GM23338 (cell line): ENCODE data around the gene DDIT3. TPM values are rescaled to one million over a fixed set of nuclear protein-coding genes. Genes with fewer than 3 reads are reported as not detected.

Experiments
- ATAC-seq: fragments of 200-7000 bp; cut with Tn5 transposase; 3 replicates; pipeline ENCODE4 v1.9.1; 2020
- DNase-seq: peaks from one replicate; pipeline ENCODE4 v3.0.0-alpha.2; 2015; ENCODE audit warnings: low spot score
- H2AFZ ChIP-seq: fragments of 200-600 bp; sonication (generic); 2 replicates; pipeline ENCODE4 v1.8.0; 2016; ENCODE audit warnings: antibody characterized with exemption, mild to moderate bottlenecking, moderate library complexity
- H3F3A ChIP-seq: fragments of 200-600 bp; sonication (generic); replicated peaks from 2 replicates; pipeline ENCODE4 v1.8.0; 2017; ENCODE audit warnings: antibody characterized with exemption, mixed run types, low read depth
- H3K27ac ChIP-seq: fragments of 200-600 bp; sonication (generic); 2 replicates; pipeline ENCODE4 v1.6.1; 2016; ENCODE audit warnings: low read depth
- H3K27me3 ChIP-seq: fragments of 200-600 bp; sonication (generic); 2 replicates; pipeline ENCODE4 v1.8.0; 2016; ENCODE audit warnings: mild to moderate bottlenecking, mixed run types, moderate library complexity; ENCODE audit not compliant: insufficient read depth
- H3K36me3 ChIP-seq: fragments of 200-600 bp; sonication (generic); 2 replicates; pipeline ENCODE4 v1.8.0; 2016; ENCODE audit warnings: mild to moderate bottlenecking; ENCODE audit not compliant: insufficient read depth
- H3K4me1 ChIP-seq: fragments of 200-600 bp; sonication (generic); 2 replicates; pipeline ENCODE4 v1.8.0; 2016; ENCODE audit warnings: mild to moderate bottlenecking, moderate library complexity; ENCODE audit not compliant: insufficient read depth
- H3K4me2 ChIP-seq: fragments of 200-600 bp; sonication (generic); 2 replicates; pipeline ENCODE4 v1.7.1; 2017; ENCODE audit warnings: mixed run types
- H3K4me3 ChIP-seq: fragments of 200-600 bp; sonication (generic); 2 replicates; pipeline ENCODE4 v1.6.1; 2016; ENCODE audit warnings: mixed run types
- H3K79me2 ChIP-seq: fragments of 200-600 bp; sonication (generic); replicated peaks from 2 replicates; pipeline ENCODE4 v1.8.0; 2017; ENCODE audit warnings: mild to moderate bottlenecking; ENCODE audit not compliant: insufficient read depth
- H3K9me2 ChIP-seq: fragments of 200-600 bp; sonication (generic); 2 replicates; pipeline ENCODE4 v1.8.0; 2017; ENCODE audit not compliant: insufficient read depth
- H4K20me1 ChIP-seq: fragments of 200-600 bp; sonication (generic); replicated peaks from 2 replicates; pipeline ENCODE4 v1.8.0; 2017; ENCODE audit warnings: mild to moderate bottlenecking; ENCODE audit not compliant: insufficient read depth
- H3K27ac Mint-ChIP-seq: 2 replicates; pipeline ENCODE4 v1.8.0; 2020; ENCODE audit warnings: inconsistent platforms, mild to moderate bottlenecking, moderate library complexity, mixed read lengths
- H3K27me3 Mint-ChIP-seq: 3 replicates; pipeline ENCODE4 v1.8.0; 2022; ENCODE audit warnings: low read depth, mild to moderate bottlenecking, moderate library complexity, mixed read lengths, inconsistent platforms; ENCODE audit not compliant: insufficient read depth, poor library complexity
- H3K36me3 Mint-ChIP-seq: 3 replicates; pipeline ENCODE4 v1.8.0; 2021; ENCODE audit warnings: low read depth, mild to moderate bottlenecking, inconsistent platforms, moderate library complexity, mixed read lengths
- H3K4me1 Mint-ChIP-seq: 3 replicates; pipeline ENCODE4 v1.8.0; 2020; ENCODE audit warnings: mild to moderate bottlenecking, inconsistent platforms, mixed read lengths
- H3K4me3 Mint-ChIP-seq: 3 replicates; pipeline ENCODE4 v1.8.0; 2021; ENCODE audit warnings: moderate library complexity, mild to moderate bottlenecking, inconsistent platforms, mixed read lengths
- H3K9me3 Mint-ChIP-seq: 3 replicates; pipeline ENCODE4 v1.8.0; 2020; ENCODE audit warnings: moderate library complexity, mild to moderate bottlenecking, inconsistent platforms, mixed read lengths
- CREB1 ChIP-seq: fragments of 250-450 bp; sonication (Bioruptor Pico); IDR thresholded peaks from 2 replicates; pipeline ENCODE4 v1.5.0; 2020; ENCODE audit warnings: low read depth, mild to moderate bottlenecking, moderate library complexity
- EZH2 ChIP-seq: fragments of 200-600 bp; sonication (generic); IDR thresholded peaks from one replicate; pipeline ENCODE4 v1.8.0; 2017; ENCODE audit warnings: antibody characterized with exemption, mild to moderate bottlenecking, low read depth; ENCODE audit not compliant: unreplicated experiment
- EZH2phosphoT487 ChIP-seq: fragments of 200-600 bp; sonication (generic); IDR thresholded peaks from one replicate; pipeline ENCODE4 v1.8.1; 2018; ENCODE audit warnings: antibody characterized with exemption; ENCODE audit not compliant: unreplicated experiment
- JUNB ChIP-seq: IDR thresholded peaks from one replicate; pipeline ENCODE4 v1.6.1; 2016; ENCODE audit warnings: antibody characterized with exemption; ENCODE audit not compliant: unreplicated experiment
- STAT1 ChIP-seq: IDR thresholded peaks from one replicate; pipeline ENCODE4 v1.6.1; 2016; ENCODE audit warnings: antibody characterized with exemption; ENCODE audit not compliant: unreplicated experiment
- ZNF114 ChIP-seq: fragments of 250-450 bp; sonication (Bioruptor Pico); IDR thresholded peaks from 2 replicates; pipeline ENCODE4 v1.5.0; 2020; ENCODE audit warnings: mild to moderate bottlenecking, moderate library complexity
- ZNF331 ChIP-seq: fragments of 250-450 bp; sonication (Bioruptor Pico); IDR thresholded peaks from 2 replicates; pipeline ENCODE4 v1.5.0; 2020; ENCODE audit warnings: low read depth, mild to moderate bottlenecking, moderate library complexity
- polyA plus RNA-seq: library from polyadenylated mRNA; unstranded; fragments of >200 nt; fragmentation: Nextera tagmentation; extraction: Ambion mirVana; gene quantifications from 2 replicates; pipeline ENCODE4 v1.2.1, GENCODE V29; 2016
- total RNA-seq: library from RNA; depleted of rRNA; stranded (reverse); fragments of >200 nt; shearing (Covaris generic); gene quantifications from 2 replicates; pipeline ENCODE4 v1.2.3, GENCODE V29; 2014
- TF ChIP-seq, protein P1 (sequence below): IDR thresholded peaks from one replicate; pipeline ENCODE4 v1.6.1; 2018; ENCODE audit warnings: antibody characterized with exemption; ENCODE audit not compliant: unreplicated experiment
- TF ChIP-seq, protein P2 (sequence below), 2 experiments: fragments of 200-600 bp in 1 of 2; sonication (generic) in 1 of 2; conservative IDR thresholded peaks; 2 replicates each; pipeline versions ENCODE4 v1.5.1 to v1.6.1; 2016 to 2017; ENCODE audit warnings: antibody characterized with exemption in 2 of 2, low read depth in 2 of 2, mild to moderate bottlenecking in 2 of 2, moderate library complexity in 1 of 2
- TF ChIP-seq, protein P3 (sequence below): fragments of 250-450 bp; sonication (Bioruptor Pico); IDR thresholded peaks from 2 replicates; pipeline ENCODE4 v1.5.0; 2020; ENCODE audit warnings: mild to moderate bottlenecking, moderate library complexity

DDIT3 gene
- total and polyA plus RNA-seq, 2 experiments from 2014 or later: 3.9 to 12.5 TPM

DNA sequence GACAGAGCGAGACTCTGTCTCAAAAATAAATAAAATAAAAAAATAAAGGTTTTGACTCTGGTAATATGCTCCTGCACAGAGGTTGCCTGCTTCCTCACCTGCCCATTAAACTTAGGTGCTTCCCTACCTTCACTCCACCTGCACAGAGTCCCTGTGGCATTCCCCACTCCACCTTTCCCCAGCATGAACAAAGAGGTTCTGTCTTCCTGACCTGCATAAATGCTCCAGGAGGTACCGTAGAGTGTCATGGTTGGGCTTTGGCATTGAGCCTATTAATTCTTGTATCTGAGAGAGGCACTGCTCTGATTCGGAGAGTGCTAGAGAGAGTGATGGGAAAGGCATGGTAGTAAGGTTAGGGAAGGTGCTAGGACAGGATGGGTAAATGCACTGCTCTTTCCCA is 46.9 kb downstream of the DDIT3 start:
- peaks cover 8% of the 10 kb centered on the region; the same call in 2 of the 3 replicates for H3K36me3 Mint-ChIP-seq
- H3K4me2 ChIP-seq: no peak overlapping the region
- ATAC-seq (no peak), DNase-seq (no peak)
- H3F3A ChIP-seq: peaks cover 9% of the 10 kb centered on the region
- TF ChIP-seq EZH2: no peak
- no peak for TF ChIP-seq CREB1 (CRISPR knock-in tag)
- TF ChIP-seq, protein P1, sequence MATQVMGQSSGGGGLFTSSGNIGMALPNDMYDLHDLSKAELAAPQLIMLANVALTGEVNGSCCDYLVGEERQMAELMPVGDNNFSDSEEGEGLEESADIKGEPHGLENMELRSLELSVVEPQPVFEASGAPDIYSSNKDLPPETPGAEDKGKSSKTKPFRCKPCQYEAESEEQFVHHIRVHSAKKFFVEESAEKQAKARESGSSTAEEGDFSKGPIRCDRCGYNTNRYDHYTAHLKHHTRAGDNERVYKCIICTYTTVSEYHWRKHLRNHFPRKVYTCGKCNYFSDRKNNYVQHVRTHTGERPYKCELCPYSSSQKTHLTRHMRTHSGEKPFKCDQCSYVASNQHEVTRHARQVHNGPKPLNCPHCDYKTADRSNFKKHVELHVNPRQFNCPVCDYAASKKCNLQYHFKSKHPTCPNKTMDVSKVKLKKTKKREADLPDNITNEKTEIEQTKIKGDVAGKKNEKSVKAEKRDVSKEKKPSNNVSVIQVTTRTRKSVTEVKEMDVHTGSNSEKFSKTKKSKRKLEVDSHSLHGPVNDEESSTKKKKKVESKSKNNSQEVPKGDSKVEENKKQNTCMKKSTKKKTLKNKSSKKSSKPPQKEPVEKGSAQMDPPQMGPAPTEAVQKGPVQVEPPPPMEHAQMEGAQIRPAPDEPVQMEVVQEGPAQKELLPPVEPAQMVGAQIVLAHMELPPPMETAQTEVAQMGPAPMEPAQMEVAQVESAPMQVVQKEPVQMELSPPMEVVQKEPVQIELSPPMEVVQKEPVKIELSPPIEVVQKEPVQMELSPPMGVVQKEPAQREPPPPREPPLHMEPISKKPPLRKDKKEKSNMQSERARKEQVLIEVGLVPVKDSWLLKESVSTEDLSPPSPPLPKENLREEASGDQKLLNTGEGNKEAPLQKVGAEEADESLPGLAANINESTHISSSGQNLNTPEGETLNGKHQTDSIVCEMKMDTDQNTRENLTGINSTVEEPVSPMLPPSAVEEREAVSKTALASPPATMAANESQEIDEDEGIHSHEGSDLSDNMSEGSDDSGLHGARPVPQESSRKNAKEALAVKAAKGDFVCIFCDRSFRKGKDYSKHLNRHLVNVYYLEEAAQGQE: no peak
- TF ChIP-seq EZH2phosphoT487: no peak
- TF ChIP-seq JUNB: no peak
- TF ChIP-seq, protein P2, sequence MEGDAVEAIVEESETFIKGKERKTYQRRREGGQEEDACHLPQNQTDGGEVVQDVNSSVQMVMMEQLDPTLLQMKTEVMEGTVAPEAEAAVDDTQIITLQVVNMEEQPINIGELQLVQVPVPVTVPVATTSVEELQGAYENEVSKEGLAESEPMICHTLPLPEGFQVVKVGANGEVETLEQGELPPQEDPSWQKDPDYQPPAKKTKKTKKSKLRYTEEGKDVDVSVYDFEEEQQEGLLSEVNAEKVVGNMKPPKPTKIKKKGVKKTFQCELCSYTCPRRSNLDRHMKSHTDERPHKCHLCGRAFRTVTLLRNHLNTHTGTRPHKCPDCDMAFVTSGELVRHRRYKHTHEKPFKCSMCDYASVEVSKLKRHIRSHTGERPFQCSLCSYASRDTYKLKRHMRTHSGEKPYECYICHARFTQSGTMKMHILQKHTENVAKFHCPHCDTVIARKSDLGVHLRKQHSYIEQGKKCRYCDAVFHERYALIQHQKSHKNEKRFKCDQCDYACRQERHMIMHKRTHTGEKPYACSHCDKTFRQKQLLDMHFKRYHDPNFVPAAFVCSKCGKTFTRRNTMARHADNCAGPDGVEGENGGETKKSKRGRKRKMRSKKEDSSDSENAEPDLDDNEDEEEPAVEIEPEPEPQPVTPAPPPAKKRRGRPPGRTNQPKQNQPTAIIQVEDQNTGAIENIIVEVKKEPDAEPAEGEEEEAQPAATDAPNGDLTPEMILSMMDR (conservative IDR thresholded peaks at IDR 0.05; ENCODE audit: low read depth in 2 of 2): no peak
- TF ChIP-seq ZNF114 (CRISPR knock-in tag): no peak
- TF ChIP-seq, protein P3, sequence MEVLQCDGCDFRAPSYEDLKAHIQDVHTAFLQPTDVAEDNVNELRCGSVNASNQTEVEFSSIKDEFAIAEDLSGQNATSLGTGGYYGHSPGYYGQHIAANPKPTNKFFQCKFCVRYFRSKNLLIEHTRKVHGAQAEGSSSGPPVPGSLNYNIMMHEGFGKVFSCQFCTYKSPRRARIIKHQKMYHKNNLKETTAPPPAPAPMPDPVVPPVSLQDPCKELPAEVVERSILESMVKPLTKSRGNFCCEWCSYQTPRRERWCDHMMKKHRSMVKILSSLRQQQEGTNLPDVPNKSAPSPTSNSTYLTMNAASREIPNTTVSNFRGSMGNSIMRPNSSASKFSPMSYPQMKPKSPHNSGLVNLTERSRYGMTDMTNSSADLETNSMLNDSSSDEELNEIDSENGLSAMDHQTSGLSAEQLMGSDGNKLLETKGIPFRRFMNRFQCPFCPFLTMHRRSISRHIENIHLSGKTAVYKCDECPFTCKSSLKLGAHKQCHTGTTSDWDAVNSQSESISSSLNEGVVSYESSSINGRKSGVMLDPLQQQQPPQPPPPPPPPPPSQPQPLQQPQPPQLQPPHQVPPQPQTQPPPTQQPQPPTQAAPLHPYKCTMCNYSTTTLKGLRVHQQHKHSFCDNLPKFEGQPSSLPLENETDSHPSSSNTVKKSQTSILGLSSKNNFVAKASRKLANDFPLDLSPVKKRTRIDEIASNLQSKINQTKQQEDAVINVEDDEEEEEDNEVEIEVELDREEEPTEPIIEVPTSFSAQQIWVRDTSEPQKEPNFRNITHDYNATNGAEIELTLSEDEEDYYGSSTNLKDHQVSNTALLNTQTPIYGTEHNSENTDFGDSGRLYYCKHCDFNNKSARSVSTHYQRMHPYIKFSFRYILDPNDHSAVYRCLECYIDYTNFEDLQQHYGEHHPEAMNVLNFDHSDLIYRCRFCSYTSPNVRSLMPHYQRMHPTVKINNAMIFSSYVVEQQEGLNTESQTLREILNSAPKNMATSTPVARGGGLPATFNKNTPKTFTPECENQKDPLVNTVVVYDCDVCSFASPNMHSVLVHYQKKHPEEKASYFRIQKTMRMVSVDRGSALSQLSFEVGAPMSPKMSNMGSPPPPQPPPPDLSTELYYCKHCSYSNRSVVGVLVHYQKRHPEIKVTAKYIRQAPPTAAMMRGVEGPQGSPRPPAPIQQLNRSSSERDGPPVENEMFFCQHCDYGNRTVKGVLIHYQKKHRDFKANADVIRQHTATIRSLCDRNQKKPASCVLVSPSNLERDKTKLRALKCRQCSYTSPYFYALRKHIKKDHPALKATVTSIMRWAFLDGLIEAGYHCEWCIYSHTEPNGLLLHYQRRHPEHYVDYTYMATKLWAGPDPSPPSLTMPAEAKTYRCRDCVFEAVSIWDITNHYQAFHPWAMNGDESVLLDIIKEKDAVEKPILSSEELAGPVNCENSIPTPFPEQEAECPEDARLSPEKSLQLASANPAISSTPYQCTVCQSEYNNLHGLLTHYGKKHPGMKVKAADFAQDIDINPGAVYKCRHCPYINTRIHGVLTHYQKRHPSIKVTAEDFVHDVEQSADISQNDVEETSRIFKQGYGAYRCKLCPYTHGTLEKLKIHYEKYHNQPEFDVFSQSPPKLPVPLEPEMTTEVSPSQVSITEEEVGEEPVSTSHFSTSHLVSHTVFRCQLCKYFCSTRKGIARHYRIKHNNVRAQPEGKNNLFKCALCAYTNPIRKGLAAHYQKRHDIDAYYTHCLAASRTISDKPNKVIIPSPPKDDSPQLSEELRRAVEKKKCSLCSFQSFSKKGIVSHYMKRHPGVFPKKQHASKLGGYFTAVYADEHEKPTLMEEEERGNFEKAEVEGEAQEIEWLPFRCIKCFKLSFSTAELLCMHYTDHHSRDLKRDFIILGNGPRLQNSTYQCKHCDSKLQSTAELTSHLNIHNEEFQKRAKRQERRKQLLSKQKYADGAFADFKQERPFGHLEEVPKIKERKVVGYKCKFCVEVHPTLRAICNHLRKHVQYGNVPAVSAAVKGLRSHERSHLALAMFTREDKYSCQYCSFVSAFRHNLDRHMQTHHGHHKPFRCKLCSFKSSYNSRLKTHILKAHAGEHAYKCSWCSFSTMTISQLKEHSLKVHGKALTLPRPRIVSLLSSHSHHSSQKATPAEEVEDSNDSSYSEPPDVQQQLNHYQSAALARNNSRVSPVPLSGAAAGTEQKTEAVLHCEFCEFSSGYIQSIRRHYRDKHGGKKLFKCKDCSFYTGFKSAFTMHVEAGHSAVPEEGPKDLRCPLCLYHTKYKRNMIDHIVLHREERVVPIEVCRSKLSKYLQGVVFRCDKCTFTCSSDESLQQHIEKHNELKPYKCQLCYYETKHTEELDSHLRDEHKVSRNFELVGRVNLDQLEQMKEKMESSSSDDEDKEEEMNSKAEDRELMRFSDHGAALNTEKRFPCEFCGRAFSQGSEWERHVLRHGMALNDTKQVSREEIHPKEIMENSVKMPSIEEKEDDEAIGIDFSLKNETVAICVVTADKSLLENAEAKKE (CRISPR knock-in tag): no peak
- TF ChIP-seq STAT1: no peak
- TF ChIP-seq ZNF331 (CRISPR knock-in tag): no peak
- no peak overlapping the region for H3K4me3 ChIP-seq
- no peak overlapping the region; the same call in 2 of the 3 replicates for H3K4me3 Mint-ChIP-seq
- H3K27ac ChIP-seq: no peak overlapping the region
- H2AFZ ChIP-seq: no peak overlapping the region
- H3K27me3 Mint-ChIP-seq: peaks cover 57% of the 10 kb centered on the region
- H4K20me1 ChIP-seq: no peaks in the 10 kb centered on the region
- H3K9me2 ChIP-seq: no peaks in the 10 kb centered on the region
- H3K4me1 ChIP-seq: peaks cover 28% of the 10 kb centered on the region
- no peaks in the 10 kb centered on the region for H3K79me2 ChIP-seq
- H3K27ac Mint-ChIP-seq: no peak overlapping the region
- H3K36me3 ChIP-seq: no peaks in the 10 kb centered on the region
- H3K4me1 Mint-ChIP-seq: peaks cover 35% of the 10 kb centered on the region
- no peaks in the 10 kb centered on the region; the same call in 2 of the 3 replicates for H3K9me3 Mint-ChIP-seq
- peaks cover 57% of the 10 kb centered on the region for H3K27me3 ChIP-seq
